IMR-90 (cell line): ENCODE results near the gene ELL.

ENCODE experiments used
- CEBPB ChIP-seq: IDR thresholded peaks from 2 replicates; pipeline ENCODE4 v1.6.1; 2012; ENCODE audit warnings: low read depth, low read length, improper control_type of control experiment
- CHD1 ChIP-seq: IDR thresholded peaks from 2 replicates; pipeline ENCODE4 v1.6.1; 2012; ENCODE audit warnings: low read depth, low read length, improper control_type of control experiment
- MAFK ChIP-seq: IDR thresholded peaks from 2 replicates; pipeline ENCODE4 v1.6.1; 2012; ENCODE audit warnings: low read depth, low read length, improper control_type of control experiment
- MXI1 ChIP-seq: IDR thresholded peaks from 2 replicates; pipeline ENCODE4 v1.6.1; 2012; ENCODE audit warnings: low read depth, mild to moderate bottlenecking, low read length, moderate library complexity, borderline replicate concordance
- POLR2A ChIP-seq: IDR thresholded peaks from 2 replicates; pipeline ENCODE4 v1.6.1; 2012; ENCODE audit warnings: mild to moderate bottlenecking, low read depth, low read length
- RAD21 ChIP-seq: IDR thresholded peaks from 2 replicates; pipeline ENCODE4 v1.6.1; 2012; ENCODE audit warnings: low read length, improper control_type of control experiment
- RCOR1 ChIP-seq: IDR thresholded peaks from 2 replicates; pipeline ENCODE4 v1.6.1; 2012; ENCODE audit warnings: mild to moderate bottlenecking, low read length, improper control_type of control experiment; ENCODE audit not compliant: insufficient replicate concordance
- RFX5 ChIP-seq: IDR thresholded peaks from 2 replicates; pipeline ENCODE4 v1.8.0; 2012; ENCODE audit warnings: low read depth, mild to moderate bottlenecking, low read length, moderate library complexity
- SMC3 ChIP-seq: fragments of 150-350 bp; IDR thresholded peaks from 2 replicates; pipeline ENCODE4 v1.6.1; 2016; ENCODE audit warnings: low read depth, mild to moderate bottlenecking, antibody characterized with exemption, low read length, moderate library complexity
- USF2 ChIP-seq: fragments of 150-350 bp; IDR thresholded peaks from 2 replicates; pipeline ENCODE4 v1.6.1; 2017; ENCODE audit warnings: mild to moderate bottlenecking, antibody characterized with exemption, low read length, low read depth
- TF ChIP-seq, protein P1 (sequence below): conservative IDR thresholded peaks from 2 replicates; pipeline ENCODE4 v1.5.1; 2012; ENCODE audit warnings: mild to moderate bottlenecking, low read depth, low read length, improper control_type of control experiment
- TF ChIP-seq, protein P2 (sequence below): fragments of 150-350 bp; IDR thresholded peaks from 2 replicates; pipeline ENCODE4 v1.6.1; 2016; ENCODE audit warnings: low read depth, mild to moderate bottlenecking, low read length, moderate library complexity, borderline replicate concordance

DNA sequence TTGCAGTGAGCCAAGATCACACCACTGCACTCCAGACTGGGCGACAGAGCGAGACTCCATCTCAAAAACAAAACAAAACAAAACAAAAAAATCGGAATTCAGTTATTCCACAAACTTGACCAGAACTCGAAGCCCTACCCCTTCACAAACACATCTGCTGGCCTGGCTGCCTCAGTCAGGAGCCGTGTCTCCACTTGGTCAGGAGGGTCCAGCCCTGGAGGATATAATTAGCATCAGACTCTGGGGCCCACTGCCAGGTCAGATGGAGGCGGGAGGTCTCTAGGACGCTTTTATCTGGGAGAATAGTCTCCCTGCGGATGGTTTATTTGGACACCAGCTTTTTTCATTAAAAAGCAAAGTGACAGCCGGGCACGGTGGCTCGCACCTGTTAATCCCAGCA lies 8.0 kb downstream of the ELL start:
- TF ChIP-seq, protein P1, sequence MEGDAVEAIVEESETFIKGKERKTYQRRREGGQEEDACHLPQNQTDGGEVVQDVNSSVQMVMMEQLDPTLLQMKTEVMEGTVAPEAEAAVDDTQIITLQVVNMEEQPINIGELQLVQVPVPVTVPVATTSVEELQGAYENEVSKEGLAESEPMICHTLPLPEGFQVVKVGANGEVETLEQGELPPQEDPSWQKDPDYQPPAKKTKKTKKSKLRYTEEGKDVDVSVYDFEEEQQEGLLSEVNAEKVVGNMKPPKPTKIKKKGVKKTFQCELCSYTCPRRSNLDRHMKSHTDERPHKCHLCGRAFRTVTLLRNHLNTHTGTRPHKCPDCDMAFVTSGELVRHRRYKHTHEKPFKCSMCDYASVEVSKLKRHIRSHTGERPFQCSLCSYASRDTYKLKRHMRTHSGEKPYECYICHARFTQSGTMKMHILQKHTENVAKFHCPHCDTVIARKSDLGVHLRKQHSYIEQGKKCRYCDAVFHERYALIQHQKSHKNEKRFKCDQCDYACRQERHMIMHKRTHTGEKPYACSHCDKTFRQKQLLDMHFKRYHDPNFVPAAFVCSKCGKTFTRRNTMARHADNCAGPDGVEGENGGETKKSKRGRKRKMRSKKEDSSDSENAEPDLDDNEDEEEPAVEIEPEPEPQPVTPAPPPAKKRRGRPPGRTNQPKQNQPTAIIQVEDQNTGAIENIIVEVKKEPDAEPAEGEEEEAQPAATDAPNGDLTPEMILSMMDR, result no peak
- TF ChIP-seq USF2 (no peak), RCOR1 (no peak), MAFK (no peak), CEBPB (no peak), RFX5 (no peak), POLR2A (no peak), RAD21 (no peak), CHD1 (no peak), MXI1 (no peak), SMC3 (no peak)
- TF ChIP-seq, protein P2, sequence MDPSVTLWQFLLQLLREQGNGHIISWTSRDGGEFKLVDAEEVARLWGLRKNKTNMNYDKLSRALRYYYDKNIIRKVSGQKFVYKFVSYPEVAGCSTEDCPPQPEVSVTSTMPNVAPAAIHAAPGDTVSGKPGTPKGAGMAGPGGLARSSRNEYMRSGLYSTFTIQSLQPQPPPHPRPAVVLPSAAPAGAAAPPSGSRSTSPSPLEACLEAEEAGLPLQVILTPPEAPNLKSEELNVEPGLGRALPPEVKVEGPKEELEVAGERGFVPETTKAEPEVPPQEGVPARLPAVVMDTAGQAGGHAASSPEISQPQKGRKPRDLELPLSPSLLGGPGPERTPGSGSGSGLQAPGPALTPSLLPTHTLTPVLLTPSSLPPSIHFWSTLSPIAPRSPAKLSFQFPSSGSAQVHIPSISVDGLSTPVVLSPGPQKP, result no peak
